HG03469 (cell line): ENCODE measurements around the gene SLC38A7.
"Not testable (repeated sequence)": the region's sequence is repeated elsewhere in the genome, so short reads cannot be mapped to it uniquely, and the experiment has no call there.

ENCODE experiments used
- ATAC-seq: cut with Tn5 transposase; IDR thresholded peaks from one replicate; pipeline ENCODE4 v1.9.1; 2021; ENCODE audit warnings: mild to moderate bottlenecking, moderate library complexity, moderate number of reproducible peaks; ENCODE audit not compliant: unreplicated experiment

Gene SLC38A7

DNA sequence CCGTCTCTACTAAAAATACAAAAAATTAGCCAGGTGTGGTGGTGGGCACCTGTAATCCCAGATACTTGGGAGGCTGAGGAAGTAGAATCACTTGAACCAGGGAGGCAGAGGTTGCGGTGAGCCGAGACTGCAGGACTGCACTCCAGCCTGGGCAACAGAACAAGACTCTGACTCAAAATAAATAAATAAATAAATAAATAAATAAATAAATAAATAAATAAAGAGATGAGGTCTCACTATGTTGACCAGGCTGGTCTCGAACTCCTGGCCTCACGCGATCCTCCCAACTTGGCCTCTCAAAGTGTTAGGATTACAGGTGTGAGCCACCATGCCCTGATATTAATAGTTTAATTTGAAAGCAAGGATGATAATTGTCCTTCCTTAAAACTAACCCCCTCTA, 47.5 kb downstream of the SLC38A7 start:
- ATAC-seq = not testable (repeated sequence)

DNA sequence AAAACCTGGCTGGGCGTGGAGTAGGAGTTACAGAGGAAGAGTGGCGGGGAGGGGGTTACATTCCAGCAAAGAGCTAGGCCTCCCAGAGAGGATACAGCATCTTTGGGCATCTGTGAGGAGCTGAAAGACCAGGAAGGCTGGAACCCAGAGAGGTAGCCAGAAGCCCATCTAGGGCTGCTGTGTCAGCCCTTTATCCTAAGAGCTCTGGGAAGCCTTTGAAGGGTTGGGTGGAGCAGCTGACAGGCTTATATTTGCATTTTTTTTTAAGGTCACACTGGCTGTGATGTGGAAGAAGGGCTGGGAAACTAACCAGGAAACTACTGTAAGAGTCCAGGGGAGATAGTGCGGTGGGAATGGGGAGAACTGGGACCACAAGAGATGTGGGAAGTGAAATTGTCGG, 48.1 kb downstream of the SLC38A7 start:
- ATAC-seq = no peak

DNA sequence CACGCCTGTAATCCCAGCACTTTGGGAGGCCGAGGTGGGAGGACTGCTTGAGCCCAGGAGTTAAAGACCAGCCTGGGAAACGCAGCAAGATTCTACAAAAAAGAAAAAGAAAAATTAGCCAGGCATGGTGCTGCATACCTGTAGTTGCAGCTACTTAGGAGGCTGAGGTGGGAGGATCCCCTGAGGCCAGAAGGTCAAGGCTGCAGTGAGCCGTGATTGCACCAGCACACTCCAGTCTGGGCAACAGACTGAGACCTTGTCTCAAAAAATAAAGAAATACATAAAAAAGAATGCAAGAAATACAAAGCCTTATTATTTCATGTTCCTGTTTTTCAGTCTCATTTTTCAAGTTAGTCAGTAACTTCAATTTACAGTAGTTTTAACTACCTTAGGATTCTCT, 49.1 kb downstream of the SLC38A7 start:
- ATAC-seq = no peak

DNA sequence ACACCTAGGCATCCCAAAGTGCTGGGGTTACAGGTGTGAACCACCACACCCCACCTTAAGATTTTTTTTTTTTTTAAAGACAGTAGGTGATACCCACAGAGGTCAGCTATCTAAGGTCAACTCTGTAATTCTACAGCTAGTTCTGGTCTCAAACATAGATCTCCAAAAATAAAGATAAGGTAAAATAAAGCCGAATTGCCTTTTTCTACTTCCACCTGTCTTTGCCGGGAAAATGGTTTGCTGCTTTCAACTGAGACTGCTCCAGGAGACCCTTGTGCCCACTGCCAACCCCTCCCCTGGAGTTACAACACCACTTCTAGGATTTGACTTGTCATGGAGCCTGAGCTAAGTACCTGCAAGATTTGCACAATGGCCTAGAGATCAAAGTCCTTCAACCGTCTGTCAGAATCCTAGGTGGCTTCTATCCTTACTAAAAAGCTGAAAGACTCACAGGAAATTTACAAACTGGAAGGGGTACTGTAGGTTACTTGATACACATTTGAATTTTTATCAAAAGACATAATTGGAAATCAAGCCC, 50.2 kb downstream of the SLC38A7 start:
- ATAC-seq = no peak

DNA sequence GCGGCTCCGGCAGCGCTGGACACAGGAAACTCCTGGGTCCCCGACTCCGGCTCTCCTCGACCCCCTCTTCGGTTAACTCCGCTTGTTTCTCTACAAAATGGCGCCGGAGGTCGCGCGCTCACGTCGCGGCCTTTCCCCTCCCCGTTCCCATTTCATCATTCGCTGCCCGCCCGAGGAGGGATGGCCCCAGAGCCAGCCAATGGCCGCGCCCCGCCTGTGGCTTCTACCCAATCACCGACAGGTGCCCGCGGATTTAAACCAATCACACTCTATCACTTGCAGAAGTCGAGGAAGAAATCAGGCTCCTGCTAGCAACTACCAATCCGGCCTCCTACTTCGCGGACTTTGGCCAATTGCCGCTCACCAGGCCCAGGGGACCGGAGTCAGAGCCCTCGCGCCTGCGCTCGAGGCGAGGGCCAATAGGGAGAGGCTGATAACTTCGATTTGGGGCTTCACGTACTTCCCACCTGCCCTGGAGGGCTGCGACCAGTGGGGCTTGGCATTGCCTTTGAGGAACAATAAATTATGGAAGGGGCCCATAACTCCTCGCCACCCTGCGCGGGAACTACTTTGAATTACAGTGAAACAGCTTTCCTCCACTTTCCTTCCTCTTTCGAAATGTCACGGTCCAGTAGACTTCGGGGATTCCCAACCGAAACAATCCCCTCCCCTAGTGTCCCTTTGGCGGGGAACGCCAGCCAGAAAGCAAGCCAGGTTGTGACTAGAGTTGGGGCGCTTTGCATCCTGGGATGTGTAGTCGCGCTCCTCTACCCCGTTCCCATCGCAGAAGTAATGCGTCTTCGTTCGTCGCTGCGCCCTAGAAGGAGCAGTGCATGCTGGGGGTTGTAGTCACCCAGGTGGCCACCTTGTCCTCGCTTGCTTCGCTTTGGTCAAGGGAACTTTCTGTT, 54.6 kb downstream of the SLC38A7 start, which contains the start of gene CNOT1:
Gene CNOT1, minus strand, starts transcription at position 94 of the 908 bp plus-strand sequence. CDS start 30,489 bp downstream, outside the sequence.
- peak; percentile 86 for ATAC-seq

DNA sequence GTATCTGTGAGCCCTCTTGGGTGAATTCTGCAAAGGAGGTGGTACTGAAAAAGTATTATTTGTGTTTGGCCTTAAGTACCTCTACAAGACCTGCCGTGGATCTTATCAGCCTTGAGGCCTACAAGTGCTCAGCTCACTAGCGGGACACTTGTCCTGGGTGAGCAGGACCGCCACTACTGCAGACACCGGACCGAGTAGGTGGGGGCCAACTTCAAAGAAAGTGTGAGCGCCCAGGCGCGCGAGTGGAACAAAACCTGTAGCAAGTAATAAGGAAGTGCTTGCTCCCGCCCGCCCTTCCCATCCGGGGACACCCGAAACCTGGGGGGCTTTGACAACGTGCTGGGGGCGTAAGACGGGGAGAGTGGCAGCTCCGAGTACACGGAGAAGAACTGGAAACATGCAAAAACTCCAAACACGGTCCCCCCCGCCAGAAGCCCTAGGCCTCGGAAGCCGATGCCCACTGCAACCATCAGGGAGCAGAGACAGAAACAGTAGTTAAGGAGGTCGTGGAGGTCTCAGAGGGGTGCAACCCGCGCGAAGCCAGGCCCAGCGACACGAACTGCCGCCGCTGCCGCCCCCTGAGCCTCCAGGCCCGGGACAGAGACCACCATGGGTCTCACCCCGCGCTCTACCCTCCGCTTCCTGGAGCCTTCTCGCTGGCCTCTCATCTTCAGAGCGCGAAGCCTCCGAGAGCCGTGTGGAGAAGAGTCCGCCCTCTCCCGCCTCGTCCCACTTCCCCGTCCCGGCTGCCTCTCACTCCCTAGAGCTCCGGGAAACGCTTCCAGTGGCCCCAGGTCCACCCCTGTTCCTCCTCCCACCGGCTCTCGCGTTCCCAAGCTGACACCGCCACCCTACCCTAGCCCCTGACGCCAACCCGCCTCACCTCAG, 55.5 kb downstream of the SLC38A7 start:
- ATAC-seq = no peak

DNA sequence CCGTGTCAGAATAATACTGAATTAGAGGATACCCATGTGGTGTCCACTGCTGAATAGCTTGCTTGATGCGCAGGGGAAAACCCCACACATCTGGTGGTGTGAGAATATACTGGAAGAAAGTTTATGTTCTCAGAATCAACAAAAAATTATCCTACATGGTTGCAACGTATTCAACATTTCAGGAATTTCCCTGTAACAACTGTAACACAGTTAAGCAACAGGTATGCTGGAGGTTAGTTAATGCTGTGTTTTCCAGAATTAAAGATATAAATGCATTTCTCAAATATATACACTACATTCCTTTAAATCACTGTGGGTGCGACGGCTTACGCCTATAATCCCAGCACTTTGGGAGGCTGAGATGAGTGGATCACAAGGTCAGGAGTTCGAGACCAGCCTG, 60.4 kb downstream of the SLC38A7 start:
- no peak for ATAC-seq

DNA sequence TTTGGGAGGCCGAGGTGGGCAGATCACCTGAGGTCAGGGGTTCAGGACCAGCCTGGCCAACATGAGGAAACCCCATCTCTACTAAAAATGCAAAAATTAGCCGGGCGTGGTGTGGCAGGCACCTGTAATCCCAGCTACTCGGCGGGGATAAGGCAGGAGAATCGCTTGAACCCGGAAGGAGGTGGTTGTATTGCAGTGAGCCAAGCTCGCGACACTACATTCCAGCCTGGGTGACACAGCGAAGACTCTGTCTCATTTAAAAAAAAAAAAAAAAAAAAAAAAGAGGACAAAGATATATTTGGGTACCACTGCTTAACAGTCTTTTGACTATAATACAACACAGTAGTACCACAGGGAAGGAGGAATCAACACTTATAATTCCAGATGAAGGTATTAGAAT, 64.2 kb downstream of the SLC38A7 start:
- no peak for ATAC-seq

DNA sequence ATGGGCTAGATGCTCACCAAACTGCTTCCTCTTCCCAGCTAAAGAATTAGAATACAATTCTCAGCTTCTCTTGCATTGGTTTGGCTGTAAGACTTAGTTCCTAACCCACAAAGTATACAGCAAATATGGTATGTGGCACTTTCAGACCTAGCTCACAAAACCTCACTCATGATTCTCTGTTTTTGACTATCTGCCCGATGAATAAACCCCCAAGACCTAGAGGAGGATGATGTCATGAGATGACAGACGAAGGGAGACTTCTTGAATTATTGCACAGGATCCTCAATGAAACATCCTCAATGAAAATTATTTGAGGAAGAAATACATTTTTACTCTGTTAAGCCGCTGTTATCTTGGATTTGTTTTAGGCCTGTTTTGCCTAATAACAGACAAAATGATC, 69.3 kb downstream of the SLC38A7 start:
- ATAC-seq = no peak
